Activated CD4-positive, alpha-beta T cell treated with anti-CD3 and anti-CD28 coated beads, Interleukin-2, amount 50 U/mL, for 16 hours (primary cell): ENCODE results near the gene DRAP1.
A peak's percentile ranks its signal among the peaks of the same experiment; 100 is the strongest.

ENCODE experiments used
- DNase-seq: peaks from one replicate; pipeline ENCODE4 v3.0.0-alpha.2; 2020

The DRAP1 gene

DNA sequence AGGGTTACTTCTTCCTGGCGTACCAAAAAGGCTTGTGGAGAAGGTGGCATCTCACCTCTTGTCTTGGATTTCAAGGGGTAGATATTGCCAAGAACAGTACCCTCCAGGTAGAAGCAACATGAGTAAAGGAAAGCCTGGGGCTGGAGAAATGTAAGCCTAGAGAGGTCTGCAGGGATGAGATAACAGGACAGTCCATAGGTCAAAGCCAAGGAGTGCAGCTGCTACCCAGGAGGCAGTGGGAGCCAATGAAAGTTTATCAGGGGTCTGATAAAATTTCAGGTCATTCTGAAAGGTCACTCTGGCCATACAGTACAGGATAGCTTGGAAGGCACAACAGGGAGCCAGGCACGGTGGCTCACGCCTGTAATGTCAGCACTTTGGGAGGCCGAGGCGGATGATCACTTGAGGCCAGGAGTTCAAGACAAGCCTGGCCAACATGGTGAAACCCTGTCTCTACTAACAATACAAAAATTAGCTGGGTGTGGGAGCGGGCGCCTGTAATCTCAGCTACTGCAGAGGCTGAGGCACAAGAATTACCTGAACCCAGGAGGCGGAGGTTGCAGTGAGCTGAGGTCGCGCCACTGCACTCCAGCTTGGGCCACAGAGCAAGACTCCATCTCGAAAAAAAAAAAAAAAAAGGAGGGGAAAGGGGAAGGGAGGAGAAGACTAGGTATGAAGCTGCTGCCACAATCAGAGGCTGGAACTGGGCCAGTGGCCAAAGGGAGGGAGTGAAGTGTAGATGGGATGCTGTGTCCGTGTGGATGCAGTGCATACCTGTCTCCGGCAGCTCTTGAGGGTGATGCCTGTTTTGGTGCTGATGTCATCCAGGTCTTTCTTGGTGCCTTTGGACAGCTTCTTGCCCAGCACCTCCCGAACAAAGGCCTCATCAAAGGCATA lies 32.2 kb upstream of the DRAP1 start:
- DNase-seq = no peak

- DNase-seq = no peak
These were observed 31.5 kb upstream of the DRAP1 start for GRCh38 chr11:65887723-65888162.

GRCh38 chr11:65888163-65888814 lies 30.9 kb upstream of the DRAP1 start, which contains the start of gene FIBP:
Gene FIBP, minus strand, starts transcription at chr11:65888471. Its CDS starts 53 bp downstream, at chr11:65888418.
- DNase-seq = peak; percentile 98

GRCh38 chr11:65890324-65891218 lies 28.7 kb upstream of the DRAP1 start, which contains the start of gene CCDC85B:
Gene CCDC85B, plus strand, starts transcription at chr11:65890673. Its CDS starts 111 bp downstream, at chr11:65890784.
- peak; percentile 99 for DNase-seq

DNA sequence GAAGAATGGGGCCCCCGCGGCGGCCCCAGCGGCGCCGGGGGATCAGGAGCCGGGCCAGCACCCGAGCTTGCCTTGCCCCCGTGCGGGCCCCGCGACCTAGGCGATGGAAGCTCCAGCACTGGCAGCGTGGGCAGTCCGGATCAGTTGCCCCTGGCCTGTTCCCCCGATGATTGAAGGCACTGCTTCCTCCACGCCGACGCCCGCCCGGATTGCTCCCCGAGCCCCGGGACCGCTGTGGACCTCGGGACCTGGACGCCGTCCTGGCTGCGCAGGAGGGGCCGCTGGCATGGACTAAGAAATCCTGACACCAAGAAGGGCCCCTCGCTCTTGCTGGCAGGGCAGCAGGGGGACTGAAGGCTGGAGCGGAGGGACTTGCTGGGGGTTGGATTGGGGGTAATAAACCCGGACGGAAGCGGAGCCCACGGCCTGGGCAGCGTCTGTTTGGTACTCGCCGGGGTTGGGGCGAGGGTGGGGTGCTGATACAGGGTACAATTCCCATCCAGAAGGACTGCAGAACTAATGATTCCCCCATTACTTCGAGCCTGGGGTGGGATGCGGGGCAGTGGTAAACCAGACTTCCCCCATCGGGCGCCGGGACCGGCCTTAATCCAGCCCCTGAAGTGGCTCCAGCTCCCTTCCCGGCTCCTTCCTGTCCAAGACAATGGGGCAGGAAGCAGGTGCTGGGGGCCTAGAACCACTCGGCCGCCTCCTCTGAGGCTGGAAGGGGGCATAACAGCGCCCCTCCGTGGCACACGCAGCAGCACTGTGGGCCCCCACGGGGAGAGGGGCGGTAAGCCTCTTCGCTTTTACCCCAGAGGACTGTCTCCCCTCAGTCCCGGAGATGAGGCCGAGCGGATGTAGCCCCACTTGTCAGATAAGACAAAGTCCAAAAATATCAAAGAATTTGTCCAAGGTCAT lies 27.7 kb upstream of the DRAP1 start:
- peak; percentile 50 for DNase-seq

DNA sequence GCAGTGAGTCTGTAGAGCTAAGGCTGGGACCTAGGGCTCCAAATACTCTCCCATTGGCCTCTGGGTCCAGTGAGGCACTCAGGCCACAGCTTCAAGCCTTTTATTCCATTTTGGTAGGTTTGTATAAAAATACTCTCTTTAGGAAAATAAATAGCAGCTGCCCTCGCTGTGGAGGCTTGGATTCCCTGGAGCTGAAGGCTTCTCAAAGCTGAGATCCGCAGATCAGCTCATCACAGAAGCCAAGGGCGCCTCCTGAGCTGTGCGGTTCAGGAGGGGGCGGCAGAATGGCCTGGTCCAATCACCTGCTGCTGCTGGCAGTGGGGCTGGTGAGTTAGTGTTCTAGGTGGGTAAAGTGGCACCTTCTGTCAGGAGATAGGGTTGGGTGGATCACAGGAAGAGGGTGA lies 27.1 kb upstream of the DRAP1 start:
- peak; percentile 42 for DNase-seq

DNA sequence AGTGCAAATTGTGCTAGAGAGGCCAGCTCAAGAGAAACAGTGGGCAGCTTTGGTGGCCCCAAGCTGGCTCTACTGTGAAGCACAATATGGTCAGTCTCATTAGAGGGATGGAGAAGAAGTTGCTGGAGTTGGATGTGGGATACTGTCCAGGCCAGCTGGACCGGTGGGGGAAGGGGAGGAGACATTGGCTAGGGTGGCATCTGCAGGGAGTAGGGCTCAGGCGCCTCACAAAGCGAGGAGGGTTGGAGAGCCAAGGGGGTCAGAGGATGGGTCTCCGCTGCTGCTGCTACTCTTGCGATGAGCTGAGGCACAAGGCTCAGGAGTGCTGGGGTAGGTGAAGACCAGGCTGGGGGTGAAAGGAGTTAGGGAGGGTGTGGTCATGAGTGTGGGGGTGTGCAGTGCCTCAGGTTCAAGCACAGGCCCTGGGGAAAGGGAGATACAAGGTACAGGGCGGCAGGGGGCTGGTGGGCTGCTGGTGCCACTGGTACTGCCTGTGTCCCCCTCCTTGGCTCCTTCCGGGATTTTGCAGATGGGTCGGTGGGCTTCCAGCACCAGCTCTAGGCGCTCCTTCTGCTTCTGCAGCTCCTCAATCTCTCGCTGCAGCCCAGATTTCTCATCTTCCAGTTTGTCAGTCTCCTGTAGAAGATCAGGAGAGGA lies 26.4 kb upstream of the DRAP1 start:
- DNase-seq = no peak

DNA sequence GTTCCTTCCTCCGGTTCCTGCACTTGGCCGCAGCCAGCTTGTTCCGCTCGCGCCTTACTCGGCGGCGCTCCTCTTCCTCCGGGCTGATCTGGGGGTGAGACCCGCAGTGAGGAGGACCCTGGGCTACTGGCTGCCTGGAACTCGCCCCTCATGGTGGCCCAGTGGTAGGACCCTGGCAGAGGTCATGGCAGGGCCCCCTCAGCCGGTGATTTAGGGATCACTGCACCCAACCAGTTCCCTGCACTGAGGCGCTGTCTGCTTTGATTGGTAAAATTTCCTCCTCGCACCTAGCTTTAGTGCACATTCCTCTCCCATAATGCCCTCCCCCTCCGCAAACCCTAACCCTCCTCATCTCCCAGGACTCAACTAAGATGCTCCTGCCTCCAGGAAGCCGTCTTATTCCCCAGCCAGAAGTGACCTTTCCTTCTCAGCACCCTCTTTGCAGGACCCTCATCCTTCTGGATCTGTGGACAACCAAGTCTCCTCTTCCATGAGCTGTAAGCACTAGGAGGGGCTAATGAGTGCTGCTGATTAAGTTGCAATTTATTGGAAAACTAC lies 25.1 kb upstream of the DRAP1 start:
- peak; percentile 66 for DNase-seq

- no peak for DNase-seq
These were observed 23.7 kb upstream of the DRAP1 start for GRCh38 chr11:65895482-65895981.

GRCh38 chr11:65896034-65896999 lies 22.9 kb upstream of the DRAP1 start:
- no peak for DNase-seq

- peak; percentile 41 for DNase-seq
These were observed 22.2 kb upstream of the DRAP1 start for GRCh38 chr11:65897020-65897471.

- no peak for DNase-seq
These were observed 20.4 kb upstream of the DRAP1 start for GRCh38 chr11:65898656-65899355.

GRCh38 chr11:65899356-65900124 lies 19.7 kb upstream of the DRAP1 start:
- DNase-seq = peak; percentile 78

DNA sequence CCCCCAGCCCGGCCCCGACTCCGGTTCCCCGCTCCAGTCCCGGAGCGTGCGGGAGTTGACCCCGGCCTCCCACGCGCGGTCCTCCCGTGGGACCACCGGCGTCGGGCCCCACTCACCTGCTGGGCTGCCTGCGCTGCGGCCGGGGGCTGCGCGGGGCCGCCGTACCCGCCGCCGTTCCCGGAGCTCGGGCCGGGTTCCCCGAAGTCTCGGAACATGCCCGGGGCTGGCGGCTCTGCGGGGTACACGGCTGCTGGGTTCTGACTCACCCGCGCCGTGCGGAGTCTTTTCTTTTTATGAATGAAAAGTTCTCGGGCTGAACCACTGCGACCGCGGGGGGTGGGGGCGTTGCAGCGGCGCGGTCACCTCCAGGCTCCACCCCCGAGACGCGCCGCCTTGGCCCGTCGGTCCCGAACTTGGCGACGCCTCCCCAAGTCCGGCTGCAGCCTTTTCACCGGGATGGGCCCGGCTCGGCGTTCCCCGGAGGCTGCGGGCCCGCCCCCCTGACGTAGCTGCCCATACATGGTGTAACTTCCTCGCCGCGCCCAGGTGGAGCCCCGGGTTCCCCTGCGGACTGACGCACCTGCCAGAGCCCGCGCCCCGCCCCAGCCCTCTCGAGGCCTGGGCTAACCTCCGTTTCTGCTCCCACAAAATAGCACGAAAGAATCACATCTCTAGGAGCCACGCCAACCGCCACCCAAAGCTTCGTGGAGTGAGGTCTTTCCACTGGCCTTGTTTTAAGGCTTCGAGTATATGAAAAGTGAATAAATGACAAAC lies 18.9 kb upstream of the DRAP1 start, which contains the start of gene FOSL1:
Gene FOSL1 (minus strand): TSS at position 264 of the 774 bp plus-strand sequence. CDS start 49 bp downstream, at position 215.
- DNase-seq = peak; percentile 95

GRCh38 chr11:65900899-65901180 lies 18.4 kb upstream of the DRAP1 start:
- no peak for DNase-seq

GRCh38 chr11:65903068-65903481 lies 16.2 kb upstream of the DRAP1 start:
- DNase-seq = no peak

GRCh38 chr11:65903715-65904114 lies 15.5 kb upstream of the DRAP1 start:
- DNase-seq = no peak
